Muscle of back (tissue), 13 donors: ENCODE results near the gene TKTL2. TPM values are rescaled to one million over a fixed set of nuclear protein-coding genes. Genes with fewer than 3 reads are reported as not detected.

ENCODE experiments used
- DNase-seq, 3 donors: peaks; one replicate each; pipeline versions ENCODE4 v3.0.0 to v3.0.0-alpha.2; 2013
- long read RNA-seq, 9 donors: transcript quantifications; one replicate each; lab custom pipeline, GENCODE V29; 2026
- polyA plus RNA-seq, 10 donors: library from polyadenylated mRNA; unstranded; fragments of 120-200 nt; gene quantifications; one replicate each; pipeline ENCODE4 v1.2.1, GENCODE V29; 2013; ENCODE audit not compliant: insufficient read length in 10 of 10

Gene TKTL2
- not detected for polyA plus RNA-seq
- long read RNA-seq, donor 1, result 0 reads
- long read RNA-seq, donor 2, result 0 reads
- long read RNA-seq, donor 3, result 0 reads
- long read RNA-seq, donor 4, result 0 reads
- long read RNA-seq, donor 5, result 0 reads
- long read RNA-seq, donor 6, result 0 reads
- long read RNA-seq, donor 7, result 0 reads
- long read RNA-seq, donor 8, result 0 reads
- long read RNA-seq, donor 9, result 0 reads

- no peak for DNase-seq
These were observed at the start of gene TKTL2 for GRCh38 chr4:163473576-163473975. Gene TKTL2 (minus strand): TSS chr4:163473754. CDS start chr4:163473734, 20 bp downstream.

- DNase-seq, result no peak
These were observed 41.6 kb upstream of the TKTL2 start for GRCh38 chr4:163515198-163515597.

- no peak for DNase-seq
These were observed 31.8 kb upstream of the TKTL2 start for GRCh38 chr4:163505374-163505773.

- no peak for DNase-seq
These were observed 27.0 kb upstream of the TKTL2 start for GRCh38 chr4:163500586-163500985.

GRCh38 chr4:163495900-163496299, 22.3 kb upstream of the TKTL2 start:
- peak in 1 of 3 donors; percentile 5 for DNase-seq

- peak; percentile 91 to 97 (median 93) for DNase-seq
These were observed 21.0 kb upstream of the TKTL2 start, which contains the start of gene TMA16 for GRCh38 chr4:163494360-163495241. Gene TMA16 (plus strand): TSS chr4:163494690. CDS start chr4:163494802, 112 bp downstream.

GRCh38 chr4:163493643-163494359, 20.2 kb upstream of the TKTL2 start:
- peak in 1 of 3 donors; percentile 15 for DNase-seq

- DNase-seq, result peak in 1 of 3 donors; percentile 4
These were observed 19.5 kb upstream of the TKTL2 start for GRCh38 chr4:163492951-163493504.

- no peak for DNase-seq
These were observed 16.4 kb upstream of the TKTL2 start for GRCh38 chr4:163489929-163490328.

GRCh38 chr4:163486321-163486720, 12.8 kb upstream of the TKTL2 start:
- DNase-seq, result no peak

- peak in 1 of 3 donors; percentile 4 for DNase-seq
These were observed 12.0 kb upstream of the TKTL2 start for GRCh38 chr4:163485589-163485988.

- peak; percentile 15 to 53 (median 39) for DNase-seq
These were observed 11.4 kb upstream of the TKTL2 start for GRCh38 chr4:163484906-163485305.

- DNase-seq, result peak in 1 of 3 donors; percentile 1
These were observed 8.6 kb upstream of the TKTL2 start for GRCh38 chr4:163482190-163482589.

GRCh38 chr4:163476761-163477438, 3.3 kb upstream of the TKTL2 start:
- DNase-seq, result no peak

GRCh38 chr4:163474027-163474426, 473 bp upstream of the TKTL2 start:
- no peak for DNase-seq

GRCh38 chr4:163473130-163473529, 424 bp downstream of the TKTL2 start:
- no peak for DNase-seq

GRCh38 chr4:163470391-163470790, 3.2 kb downstream of the TKTL2 start:
- DNase-seq, result no peak

- DNase-seq, result no peak
These were observed 6.3 kb downstream of the TKTL2 start for GRCh38 chr4:163467082-163467770.

GRCh38 chr4:163462556-163462955, 11.0 kb downstream of the TKTL2 start:
- no peak for DNase-seq

- peak in 1 of 3 donors; percentile 0 for DNase-seq
These were observed 24.9 kb downstream of the TKTL2 start for GRCh38 chr4:163448540-163449203.
